Trophoblast cell (in vitro differentiated cells and primary cell): ENCODE results near the gene RAB11FIP4.

Source experiments
- DNase-seq, 2 donors: peaks; one replicate each; pipeline ENCODE4 v3.0.0-alpha.2; 2016
- H2AFZ ChIP-seq: 2 replicates; pipeline ENCODE4 v1.6.1; 2013; ENCODE audit warnings: low read length, moderate library complexity, mild to moderate bottlenecking; ENCODE audit not compliant: insufficient read depth, poor library complexity
- H2AK5ac ChIP-seq: 2 replicates; pipeline ENCODE4 v1.6.1; 2013; ENCODE audit warnings: mild to moderate bottlenecking, low read length
- H2BK120ac ChIP-seq: 2 replicates; pipeline ENCODE4 v1.6.1; 2013; ENCODE audit warnings: low read length, mild to moderate bottlenecking, moderate library complexity; ENCODE audit not compliant: insufficient read depth, poor library complexity
- H2BK12ac ChIP-seq: 2 replicates; pipeline ENCODE4 v1.6.1; 2013; ENCODE audit warnings: mild to moderate bottlenecking, low read length, moderate library complexity
- H2BK5ac ChIP-seq: 2 replicates; pipeline ENCODE4 v1.6.1; 2013; ENCODE audit warnings: low read length, low read depth, moderate library complexity, mild to moderate bottlenecking; ENCODE audit not compliant: poor library complexity
- H3K14ac ChIP-seq: 2 replicates; pipeline ENCODE4 v1.6.1; 2013; ENCODE audit warnings: mild to moderate bottlenecking, low read length
- H3K18ac ChIP-seq: 2 replicates; pipeline ENCODE4 v1.6.1; 2013; ENCODE audit warnings: mild to moderate bottlenecking, low read length
- H3K23ac ChIP-seq: 2 replicates; pipeline ENCODE4 v1.6.1; 2013; ENCODE audit warnings: low read length
- H3K27ac ChIP-seq: 2 replicates; pipeline ENCODE4 v1.5.1; 2013; ENCODE audit warnings: low read depth, mild to moderate bottlenecking, inconsistent platforms, low read length, moderate library complexity
- H3K27me3 ChIP-seq: 2 replicates; pipeline ENCODE4 v1.6.1; 2013; ENCODE audit warnings: inconsistent platforms, mild to moderate bottlenecking, low read length, moderate library complexity; ENCODE audit not compliant: insufficient read depth
- H3K36me3 ChIP-seq, 2 experiments: 1 replicate in 1 of 2; 2 replicates in 1 of 2; pipeline ENCODE4 v1.6.1; 2013; ENCODE audit warnings: low read length in 2 of 2, mild to moderate bottlenecking in 2 of 2, moderate library complexity in 1 of 2; ENCODE audit not compliant: insufficient read depth in 2 of 2, control insufficient read depth in 1 of 2
- H3K4ac ChIP-seq: 2 replicates; pipeline ENCODE4 v1.6.1; 2013; ENCODE audit warnings: low read depth, mild to moderate bottlenecking, low read length, moderate library complexity
- H3K4me1 ChIP-seq, 2 experiments: 1 replicate in 1 of 2; 2 replicates in 1 of 2; pipeline ENCODE4 v1.6.1; 2013; ENCODE audit warnings: low read length in 2 of 2, mild to moderate bottlenecking in 2 of 2, moderate library complexity in 1 of 2; ENCODE audit not compliant: insufficient read depth in 2 of 2, control insufficient read depth in 1 of 2
- H3K4me2 ChIP-seq: 2 replicates; pipeline ENCODE4 v1.6.1; 2013; ENCODE audit warnings: inconsistent platforms, mild to moderate bottlenecking, low read length, moderate library complexity
- H3K4me3 ChIP-seq: 2 replicates; pipeline ENCODE4 v1.5.1; 2013; ENCODE audit warnings: mild to moderate bottlenecking, low read depth, low read length, inconsistent platforms
- H3K79me1 ChIP-seq: one replicate; pipeline ENCODE4 v1.6.1; 2013; ENCODE audit warnings: low read length
- H3K79me2 ChIP-seq: 2 replicates; pipeline ENCODE4 v1.6.1; 2013; ENCODE audit warnings: low read length, mild to moderate bottlenecking; ENCODE audit not compliant: control insufficient read depth, insufficient read depth, poor library complexity
- H3K9ac ChIP-seq: 2 replicates; pipeline ENCODE4 v1.6.1; 2013; ENCODE audit warnings: mild to moderate bottlenecking, low read length
- H3K9me3 ChIP-seq: 2 replicates; pipeline ENCODE4 v1.6.1; 2013; ENCODE audit warnings: low read depth, mild to moderate bottlenecking, control low read depth, inconsistent platforms, low read length; ENCODE audit not compliant: insufficient read depth
- H4K12ac ChIP-seq: 2 replicates; pipeline ENCODE4 v1.6.1; 2013; ENCODE audit warnings: low read depth, mild to moderate bottlenecking, low read length, moderate library complexity
- H4K8ac ChIP-seq: 2 replicates; pipeline ENCODE4 v1.6.1; 2013; ENCODE audit warnings: low read depth, mild to moderate bottlenecking, low read length, moderate library complexity
- H4K91ac ChIP-seq: one replicate; pipeline ENCODE4 v1.6.1; 2013; ENCODE audit warnings: low read depth, mild to moderate bottlenecking, low read length, moderate library complexity
- WGBS: extraction: QIAGEN DNeasy Blood & Tissue Kit; methylation state at CpG from one replicate; pipeline ENCODE4 v1.1.7; 2013; ENCODE audit warnings: missing lambda C conversion rate; ENCODE audit not compliant: insufficient read length, insufficient coverage; ENCODE audit errors: extremely low coverage; 5-methylcytosine and 5-hydroxymethylcytosine counted together

Gene RAB11FIP4

GRCh38 chr17:31416503-31416923 lies 25.0 kb downstream of the RAB11FIP4 start:
- Histone ChIP-seq H4K12ac (no peak overlapping the region), H2BK12ac (no peak overlapping the region), H3K18ac (no peak overlapping the region), H2BK5ac (no peak overlapping the region), H3K14ac (no peak overlapping the region), H3K4me1 (peaks cover 7 to 19% of the 10 kb centered on the region in 2 experiments), H4K91ac (no peak overlapping the region), H2BK120ac (no peak overlapping the region), H3K9ac (no peak overlapping the region), H3K4me2 (no peak overlapping the region), H3K27me3 (no peaks in the 10 kb centered on the region), H2AK5ac (no peak overlapping the region), H3K79me1 (no peaks in the 10 kb centered on the region), H3K27ac (no peak overlapping the region), H3K36me3 (no peaks in the 10 kb centered on the region), H3K23ac (no peak overlapping the region), H3K9me3 (no peaks in the 10 kb centered on the region), H3K79me2 (no peaks in the 10 kb centered on the region), H3K4me3 (no peak overlapping the region), H4K8ac (no peak overlapping the region), H2AFZ (no peak overlapping the region), H3K4ac (no peak overlapping the region)
- no CpG with 5 or more reads among the region's 10 CpGs for WGBS
- DNase-seq: no peak

GRCh38 chr17:31417051-31417792 lies 25.7 kb downstream of the RAB11FIP4 start:
- no peak overlapping the region for H4K12ac ChIP-seq
- H2BK5ac ChIP-seq: no peak overlapping the region
- H3K79me1 ChIP-seq: no peaks in the 10 kb centered on the region
- no peak overlapping the region for H2BK120ac ChIP-seq
- H3K27ac ChIP-seq: no peak overlapping the region
- H3K36me3 ChIP-seq: no peaks in the 10 kb centered on the region
- DNase-seq: no peak
- H3K23ac ChIP-seq: no peak overlapping the region
- peaks cover 7 to 19% of the 10 kb centered on the region in 2 experiments for H3K4me1 ChIP-seq
- H3K4me2 ChIP-seq: no peak overlapping the region
- H4K91ac ChIP-seq: no peak overlapping the region
- H2BK12ac ChIP-seq: no peak overlapping the region
- H3K14ac ChIP-seq: no peak overlapping the region
- no peak overlapping the region for H2AFZ ChIP-seq
- H3K79me2 ChIP-seq: no peaks in the 10 kb centered on the region
- H3K27me3 ChIP-seq: no peaks in the 10 kb centered on the region
- WGBS: no CpG with 5 or more reads among the region's 10 CpGs
- H3K4ac ChIP-seq: no peak overlapping the region
- no peak overlapping the region for H2AK5ac ChIP-seq
- no peaks in the 10 kb centered on the region for H3K9me3 ChIP-seq
- H3K18ac ChIP-seq: no peak overlapping the region
- H3K9ac ChIP-seq: no peak overlapping the region
- H4K8ac ChIP-seq: no peak overlapping the region
- H3K4me3 ChIP-seq: no peak overlapping the region

DNA sequence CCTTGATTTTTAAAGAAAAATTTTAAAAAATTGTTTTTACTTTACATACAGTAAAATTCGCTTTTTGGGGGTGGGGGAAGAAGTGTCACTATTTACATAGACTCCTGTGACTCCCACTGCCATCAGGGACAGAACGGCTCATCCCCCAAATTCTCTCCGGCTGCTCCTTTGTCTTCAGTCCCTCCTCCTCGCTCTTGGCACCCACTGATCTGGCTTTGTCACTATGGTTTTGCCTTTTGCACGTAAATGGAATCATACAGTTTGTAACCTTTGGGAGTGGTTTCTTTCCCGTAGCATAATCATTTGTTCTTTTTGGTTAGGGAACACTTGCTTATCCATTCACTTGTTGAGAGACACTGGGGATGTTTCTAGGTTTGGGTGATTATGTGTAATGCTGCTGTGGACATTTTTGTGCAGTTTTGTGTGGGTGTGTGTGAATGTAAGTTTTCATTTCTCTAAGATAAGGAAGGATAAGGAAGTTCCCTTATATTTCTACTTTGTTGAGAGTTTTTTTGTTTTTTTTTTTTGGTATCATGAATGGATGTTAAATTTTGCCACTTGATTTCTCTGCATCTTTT lies 27.4 kb downstream of the RAB11FIP4 start:
- H3K36me3 ChIP-seq: no peaks in the 10 kb centered on the region
- DNase-seq: no peak
- H3K9me3 ChIP-seq: no peaks in the 10 kb centered on the region

GRCh38 chr17:31422443-31422842 lies 31.0 kb downstream of the RAB11FIP4 start:
- Histone ChIP-seq H3K4me1 (no peaks in the 10 kb centered on the region), H2BK5ac (no peak overlapping the region), H3K79me1 (no peaks in the 10 kb centered on the region), H3K27me3 (no peaks in the 10 kb centered on the region), H3K4ac (no peak overlapping the region), H3K4me3 (no peak overlapping the region), H3K14ac (no peak overlapping the region), H3K18ac (no peak overlapping the region), H4K8ac (no peak overlapping the region), H4K12ac (no peak overlapping the region), H2AFZ (no peak overlapping the region), H2BK120ac (no peak overlapping the region), H3K36me3 (no peaks in the 10 kb centered on the region), H2AK5ac (no peak overlapping the region), H3K9ac (no peak overlapping the region), H3K23ac (no peak overlapping the region), H4K91ac (no peak overlapping the region), H3K79me2 (no peaks in the 10 kb centered on the region), H3K9me3 (no peaks in the 10 kb centered on the region), H3K4me2 (no peak overlapping the region), H3K27ac (no peak overlapping the region), H2BK12ac (no peak overlapping the region)
- no peak for DNase-seq
- no CpG with 5 or more reads among the region's 3 CpGs for WGBS

More for the DNA sequence above, 27.4 kb downstream of the RAB11FIP4 start:
- no peak overlapping the region for H2BK120ac ChIP-seq
- H3K4me2 ChIP-seq: no peak overlapping the region
- no peaks in the 10 kb centered on the region for H3K79me2 ChIP-seq
- H2BK12ac ChIP-seq: no peak overlapping the region
- H3K9ac ChIP-seq: no peak overlapping the region
- no peak overlapping the region for H2BK5ac ChIP-seq
- no peak overlapping the region for H3K4me3 ChIP-seq
- H3K4ac ChIP-seq: no peak overlapping the region
- no peaks in the 10 kb centered on the region for H3K79me1 ChIP-seq
- no peak overlapping the region for H3K23ac ChIP-seq
- no peak overlapping the region for H3K18ac ChIP-seq
- no peak overlapping the region for H4K91ac ChIP-seq
- H3K27ac ChIP-seq: no peak overlapping the region
- no peak overlapping the region for H4K12ac ChIP-seq
- H3K4me1 ChIP-seq: peaks cover 7 to 9% of the 10 kb centered on the region in 2 experiments
- no CpG with 5 or more reads among the region's 6 CpGs for WGBS
- H2AK5ac ChIP-seq: no peak overlapping the region
- no peak overlapping the region for H4K8ac ChIP-seq
- no peak overlapping the region for H2AFZ ChIP-seq
- H3K27me3 ChIP-seq: no peaks in the 10 kb centered on the region
- H3K14ac ChIP-seq: no peak overlapping the region
